HepG2 (cell line): ENCODE data around the gene P2RY6. TPM values are rescaled to one million over a fixed set of nuclear protein-coding genes. Genes with fewer than 3 reads are reported as not detected.

ENCODE experiments used
- ATAC-seq: fragments of 200-7000 bp; cut with Tn5 transposase; 3 replicates; pipeline ENCODE4 v1.9.1; 2020; ENCODE audit warnings: mild to moderate bottlenecking, moderate library complexity
- BruUV-seq: library from RNA; stranded (reverse); fragments of 400-500 nt; replicated peaks from 2 replicates; lab custom pipeline; 2021; lab: Mats Ljungman, UMichigan
- CTCF ChIA-PET: fragments of 300-600 bp; formaldehyde crosslinking; extraction: SDS; loops from one replicate; lab custom pipeline; 2021; ENCODE audit warnings: low total read pairs, inconsistent platforms, low intra/inter-chr PET ratio; lab: Yijun Ruan, JAX
- POLR2A ChIA-PET: fragments of 350-600 bp; sonication (Branson Sonifier 250); formaldehyde crosslinking; loops from one replicate; lab custom pipeline; 2020; ENCODE audit warnings: antibody characterized with exemption, inconsistent platforms; lab: Yijun Ruan, JAX
- DNase-seq: peaks from one replicate; pipeline ENCODE4 v3.0.0-alpha.2; 2015; ENCODE audit warnings: low spot score
- FAIRE-seq: peaks from 3 replicates; lab custom pipeline; 2011; peaks lifted over from hg19 to GRCh38; lab: Jason Lieb, UNC
- H2AFZ ChIP-seq: one replicate; pipeline ENCODE4 v1.6.1; 2011; ENCODE audit warnings: low read length, inconsistent platforms
- H3K27ac ChIP-seq: fragments of 300-600 bp; 3 replicates; pipeline ENCODE4 v1.8.0; 2011; ENCODE audit warnings: mixed run types, mild to moderate bottlenecking, mixed read lengths, low read length, inconsistent platforms; ENCODE audit not compliant: insufficient read depth; ENCODE audit errors: extremely low read length
- H3K27me3 ChIP-seq, 2 experiments: fragments of 200-600 bp in 1 of 2; 2 replicates in 1 of 2; 3 replicates in 1 of 2; pipeline versions ENCODE4 v1.6.0 to v1.8.0; 2011; ENCODE audit warnings: low read length in 2 of 2, mild to moderate bottlenecking in 2 of 2, moderate library complexity in 2 of 2, inconsistent platforms in 1 of 2; ENCODE audit not compliant: insufficient read depth in 2 of 2, control insufficient read depth in 1 of 2
- H3K36me3 ChIP-seq, 2 experiments: fragments of 200-600 bp in 1 of 2; replicated peaks in 1 of 2; 2 replicates in 1 of 2; 3 replicates in 1 of 2; pipeline versions ENCODE4 v1.5.1 to v1.8.0; 2011; ENCODE audit warnings: low read length in 2 of 2, inconsistent platforms in 1 of 2; ENCODE audit not compliant: insufficient read depth in 2 of 2, control insufficient read depth in 1 of 2
- H3K4me1 ChIP-seq: 2 replicates; pipeline ENCODE4 v1.5.1; 2012; ENCODE audit warnings: low read length, inconsistent platforms; ENCODE audit not compliant: insufficient read depth
- H3K4me2 ChIP-seq: 2 replicates; pipeline ENCODE4 v1.6.0; 2011; ENCODE audit warnings: low read depth, low read length, inconsistent platforms
- H3K4me3 ChIP-seq, 3 experiments: fragments of 200-600 bp in 1 of 3; sonication (generic), shearing (Covaris generic) in 1 of 3; replicated peaks in 1 of 3; 2 replicates each; pipeline ENCODE4 v1.5.1; 2011 to 2016; ENCODE audit warnings: low read length in 3 of 3, inconsistent platforms in 2 of 3, low read depth in 2 of 3, mild to moderate bottlenecking in 2 of 3, control low read depth in 1 of 3, mixed read lengths in 1 of 3; ENCODE audit not compliant: insufficient read depth in 1 of 3
- H3K79me2 ChIP-seq: one replicate; pipeline ENCODE4 v1.6.1; 2011; ENCODE audit warnings: low read length, inconsistent platforms; ENCODE audit not compliant: insufficient read depth
- H3K9ac ChIP-seq: 2 replicates; pipeline ENCODE4 v1.6.0; 2011; ENCODE audit warnings: mild to moderate bottlenecking, low read depth, low read length, inconsistent platforms; ENCODE audit not compliant: insufficient read depth
- H3K9me3 ChIP-seq: 2 replicates; pipeline ENCODE4 v1.5.1; 2012; ENCODE audit warnings: mild to moderate bottlenecking, low read length
- H4K20me1 ChIP-seq: 2 replicates; pipeline ENCODE4 v1.6.0; 2011; ENCODE audit warnings: inconsistent platforms, mild to moderate bottlenecking, low read length, moderate library complexity; ENCODE audit not compliant: insufficient read depth
- FOXO4 ChIP-seq: sonication (generic); formaldehyde crosslinking; conservative IDR thresholded peaks from 2 replicates; pipeline ENCODE4 v1.8.1; 2023; ENCODE audit warnings: missing genetic modification reagents
- HNRNPL ChIP-seq: fragments of 200-400 bp; formaldehyde crosslinking; IDR thresholded peaks from 2 replicates; pipeline ENCODE4 v1.6.1; 2017; ENCODE audit warnings: mild to moderate bottlenecking, low read depth, low read length
- ZBTB39 ChIP-seq: sonication (generic); formaldehyde crosslinking; IDR thresholded peaks from 2 replicates; pipeline ENCODE4 v1.5.0; 2020; ENCODE audit warnings: missing genetic modification reagents
- ZNF224 ChIP-seq: sonication (generic); formaldehyde crosslinking; IDR thresholded peaks from 2 replicates; pipeline ENCODE4 v1.5.0; 2020; ENCODE audit warnings: mild to moderate bottlenecking, missing genetic modification reagents
- ZNF672 ChIP-seq: sonication (generic); formaldehyde crosslinking; IDR thresholded peaks from 2 replicates; pipeline ENCODE4 v1.8.1; 2022; ENCODE audit warnings: missing genetic modification reagents
- WGBS: methylation state at CpG from one replicate; pipeline ENCODE4 v1.1.6; 2017; ENCODE audit warnings: low lambda C conversion rate; 5-methylcytosine and 5-hydroxymethylcytosine counted together
- in situ Hi-C: cut with HindIII; loops from 2 replicates; pipeline ENCODE4 v1.10.0; 2017; ENCODE audit warnings: low pct_unique_long_range_greater_than_20kb; ENCODE audit not compliant: extremely low pct_ligation_motif_present
- intact Hi-C: fragments of 100-400 bp; cut with micrococcal nuclease; formaldehyde crosslinking; loops from one replicate; pipeline ENCODE4 v1.10.0; 2022; ENCODE audit not compliant: unreplicated experiment
- polyA plus RNA-seq, 8 experiments: library from polyadenylated mRNA; depleted of rRNA in 3 of 8; stranded (reverse) in 7 of 8; unstranded in 1 of 8; fragments of >200 nt; fragmentation: Illumina TruSeq in 4 of 8; extraction: Trizol in 4 of 8; gene quantifications; 2 replicates each; pipeline versions ENCODE4 v1.2.1 to v1.2.3, GENCODE V29; 2011 to 2016; ENCODE audit warnings: low read depth in 4 of 8, missing spikeins in 1 of 8, mixed read lengths in 1 of 8; ENCODE audit not compliant: insufficient read depth in 1 of 8
- total RNA-seq, 5 experiments: library from RNA; depleted of rRNA; stranded (reverse); fragments of >200 nt; fragmentation: Illumina TruSeq; extraction: Trizol; gene quantifications; 2 replicates each; pipeline ENCODE4 v1.2.3, GENCODE V29; 2016; ENCODE audit warnings: low read depth in 1 of 5

The P2RY6 gene
- total and polyA plus RNA-seq, 2 of the 13 experiments (the other 11 are each of a cell fraction or from before 2014, with no cell fraction given): 0.09 to 0.29 TPM

GRCh38 chr11:73311394-73311869, 39.3 kb downstream of the P2RY6 start (continued):
- TF ChIP-seq ZNF672 (no peak), HNRNPL (peak; percentile 80; the same call in 1 of the 2 replicates), ZBTB39 (CRISPR knock-in tag) (no peak)
- TF ChIP-seq, all 625 proteins: peak for 4

- Histone ChIP-seq H3K27ac (no peak overlapping the region), H3K36me3 (peaks cover 1 to 3% of the 10 kb centered on the region in 2 experiments; a peak in 2 of 5 replicates), H2AFZ (no peak overlapping the region), H3K9ac (peak overlapping the region; percentile 60), H3K4me3 (peak overlapping the region; percentile 27 to 58 (median 36); a peak in 5 of 6 replicates), H3K27me3 (no peaks in the 10 kb centered on the region; a peak in 1 of 5 replicates), H3K4me2 (peak overlapping the region; percentile 84), H3K9me3 (no peaks in the 10 kb centered on the region), H3K79me2 (peaks cover 67% of the 10 kb centered on the region), H4K20me1 (peaks cover 27% of the 10 kb centered on the region), H3K4me1 (peaks cover 79% of the 10 kb centered on the region)
- in situ Hi-C loops (no loop called here), intact Hi-C loops (no loop called here)
- no TSS peak for BruUV-seq
- FAIRE-seq (no peak), DNase-seq (no peak), ATAC-seq (no peak)
- ChIA-PET CTCF (no interaction called here), POLR2A (interaction anchor here (2.9 to 6.2 kb wide), 2 partner anchors 13 to 19 kb away, joined by 20 to 35 read pairs; no protein-coding TSS in a partner anchor)
- TF ChIP-seq FOXO4 (0 out of 2 replicates have a peak, but pooled peaks have one; percentile 86), ZNF224 (no peak)
- WGBS: 88% methylated on average over 2 of the region's 2 CpGs
These were observed 39.9 kb downstream of the P2RY6 start for GRCh38 chr11:73312036-73312435.
